GM18858 (cell line): ENCODE measurements around the gene IGSF9.

Source experiments
- ATAC-seq: cut with Tn5 transposase; IDR thresholded peaks from one replicate; pipeline ENCODE4 v1.9.1; 2021; ENCODE audit not compliant: unreplicated experiment

The IGSF9 gene

GRCh38 chr1:159974350-159974965 lies 29.0 kb upstream of the IGSF9 start:
- ATAC-seq = no peak

- ATAC-seq = no peak
These were observed 28.0 kb upstream of the IGSF9 start for GRCh38 chr1:159973350-159973940.

GRCh38 chr1:159972443-159973205 lies 27.2 kb upstream of the IGSF9 start:
- no peak for ATAC-seq

GRCh38 chr1:159970932-159971342 lies 25.5 kb upstream of the IGSF9 start:
- ATAC-seq = no peak

GRCh38 chr1:159968901-159969300 lies 23.5 kb upstream of the IGSF9 start:
- ATAC-seq = no peak

GRCh38 chr1:159965263-159965662 lies 19.9 kb upstream of the IGSF9 start:
- no peak for ATAC-seq

GRCh38 chr1:159964144-159964543 lies 18.7 kb upstream of the IGSF9 start:
- ATAC-seq = no peak

GRCh38 chr1:159962176-159962575 lies 16.8 kb upstream of the IGSF9 start:
- ATAC-seq = no peak

GRCh38 chr1:159961636-159962035 lies 16.2 kb upstream of the IGSF9 start:
- no peak for ATAC-seq

- no peak for ATAC-seq
These were observed 15.4 kb upstream of the IGSF9 start for GRCh38 chr1:159960721-159961381.

GRCh38 chr1:159959451-159959850 lies 14.0 kb upstream of the IGSF9 start:
- no peak for ATAC-seq

GRCh38 chr1:159958719-159959380 lies 13.4 kb upstream of the IGSF9 start:
- no peak for ATAC-seq

GRCh38 chr1:159957824-159958268 lies 12.4 kb upstream of the IGSF9 start:
- ATAC-seq = no peak

- ATAC-seq = no peak
These were observed 10.0 kb upstream of the IGSF9 start for GRCh38 chr1:159955456-159955855.

- no peak for ATAC-seq
These were observed 8.4 kb upstream of the IGSF9 start, which contains the start of gene SLAMF9 for GRCh38 chr1:159953536-159954515. SLAMF9 (minus strand) TSS chr1:159954237; CDS start chr1:159954137, 100 bp downstream.

- no peak for ATAC-seq
These were observed 7.5 kb upstream of the IGSF9 start for GRCh38 chr1:159952932-159953331.

- ATAC-seq = no peak
These were observed 6.1 kb upstream of the IGSF9 start for GRCh38 chr1:159951551-159951950.

GRCh38 chr1:159951016-159951415 lies 5.6 kb upstream of the IGSF9 start:
- ATAC-seq = no peak

- ATAC-seq = no peak
These were observed 4.6 kb upstream of the IGSF9 start for GRCh38 chr1:159949981-159950381.

GRCh38 chr1:159949123-159949522 lies 3.7 kb upstream of the IGSF9 start:
- no peak for ATAC-seq
